PC-9 (cell line): ENCODE results near the gene LAPTM5. TPM values are rescaled to one million over a fixed set of nuclear protein-coding genes. Genes with fewer than 3 reads are reported as not detected.

Experiments used
- BruUV-seq: library from RNA; stranded (reverse); fragments of 400-500 nt; replicated peaks from 2 replicates; lab custom pipeline; 2021; lab: Mats Ljungman, UMichigan
- CTCF ChIA-PET: fragments of 300-600 bp; sonication (Branson Sonifier 250); formaldehyde crosslinking; loops from one replicate; lab custom pipeline; 2022; ENCODE audit warnings: antibody characterized with exemption; lab: Charles Lee
- POLR2A ChIA-PET: fragments of 300-600 bp; sonication (Branson Sonifier 250); formaldehyde crosslinking; loops from one replicate; lab custom pipeline; 2022; ENCODE audit warnings: antibody characterized with exemption; ENCODE audit not compliant: unreplicated experiment; lab: Charles Lee
- DNase-seq, 2 experiments: peaks; one replicate each; pipeline versions ENCODE4 v3.0.0 to v3.0.0-alpha.2; 2015 to 2022; ENCODE audit warnings: mixed read lengths in 1 of 2
- H2AFZ ChIP-seq: fragments of 200-600 bp; sonication (generic); 2 replicates; pipeline ENCODE4 v1.8.1; 2017; ENCODE audit warnings: antibody characterized with exemption
- H3F3A ChIP-seq: fragments of 200-600 bp; sonication (generic); 2 replicates; pipeline ENCODE4 v1.8.1; 2017; ENCODE audit warnings: antibody characterized with exemption, mild to moderate bottlenecking, low read depth; ENCODE audit not compliant: insufficient read depth
- H3K27ac ChIP-seq: fragments of 200-600 bp; sonication (generic); 2 replicates; pipeline ENCODE4 v1.6.1; 2016; ENCODE audit warnings: mixed run types
- H3K27me3 ChIP-seq: fragments of 200-600 bp; sonication (generic); 2 replicates; pipeline ENCODE4 v1.6.1; 2016; ENCODE audit warnings: low read depth, mixed run types; ENCODE audit not compliant: insufficient read depth
- H3K36me3 ChIP-seq: fragments of 200-600 bp; sonication (generic); 2 replicates; pipeline ENCODE4 v1.6.1; 2016; ENCODE audit warnings: low read depth, mixed run types
- H3K4me1 ChIP-seq: fragments of 200-600 bp; sonication (generic); replicated peaks from 2 replicates; pipeline ENCODE4 v1.6.1; 2016; ENCODE audit warnings: mixed run types; ENCODE audit not compliant: insufficient read depth
- H3K4me2 ChIP-seq: fragments of 200-600 bp; sonication (generic); 2 replicates; pipeline ENCODE4 v1.6.1; 2017; ENCODE audit warnings: mixed run types
- H3K4me3 ChIP-seq: fragments of 200-600 bp; sonication (generic); 2 replicates; pipeline ENCODE4 v1.6.1; 2016; ENCODE audit warnings: mixed run types
- H3K79me2 ChIP-seq: fragments of 200-600 bp; sonication (generic); 2 replicates; pipeline ENCODE4 v1.6.1; 2017; ENCODE audit warnings: low read depth, mixed run types
- H3K9me2 ChIP-seq: fragments of 200-600 bp; sonication (generic); 2 replicates; pipeline ENCODE4 v1.8.1; 2017; ENCODE audit warnings: mild to moderate bottlenecking; ENCODE audit not compliant: insufficient read depth
- H3K9me3 ChIP-seq: fragments of 200-600 bp; sonication (generic); 2 replicates; pipeline ENCODE4 v1.8.1; 2016; ENCODE audit warnings: low read depth; ENCODE audit not compliant: insufficient read depth
- H4K20me1 ChIP-seq: fragments of 200-600 bp; sonication (generic); 2 replicates; pipeline ENCODE4 v1.8.1; 2017; ENCODE audit not compliant: insufficient read depth
- CTCF ChIP-seq: fragments of 200-600 bp; sonication (generic); conservative IDR thresholded peaks from 2 replicates; pipeline ENCODE4 v1.6.1; 2017; ENCODE audit warnings: mixed run types, antibody characterized with exemption, mild to moderate bottlenecking, moderate library complexity
- EZH2 ChIP-seq: fragments of 200-600 bp; sonication (generic); IDR thresholded peaks from 2 replicates; pipeline ENCODE4 v1.8.0; 2017; ENCODE audit warnings: antibody characterized with exemption, low read depth
- intact Hi-C: fragments of 100-400 bp; cut with micrococcal nuclease; formaldehyde crosslinking; loops from one replicate; pipeline ENCODE4 v1.10.0; 2022; ENCODE audit not compliant: unreplicated experiment
- total RNA-seq: library from RNA; stranded (reverse); gene quantifications from 2 replicates; pipeline ENCODE4 v1.2.3, GENCODE V29; 2021

LAPTM5 gene
- total RNA-seq, 1 experiment from 2014 or later, result 5.0 TPM

- H3K79me2 ChIP-seq, result no peaks in the 10 kb centered on the region
- CTCF ChIA-PET, result no interaction called here
- H3K4me2 ChIP-seq, result no peak overlapping the region
- intact Hi-C loops, result no loop called here
- H3K9me2 ChIP-seq, result no peaks in the 10 kb centered on the region
- no peaks in the 10 kb centered on the region for H4K20me1 ChIP-seq
- no TSS peak for BruUV-seq
- H3K4me3 ChIP-seq, result no peak overlapping the region
- H3K4me1 ChIP-seq, result peaks cover 19% of the 10 kb centered on the region
- no peak overlapping the region for H3K27ac ChIP-seq
- no peak overlapping the region for H2AFZ ChIP-seq
- H3K27me3 ChIP-seq, result no peaks in the 10 kb centered on the region
- no peaks in the 10 kb centered on the region for H3K36me3 ChIP-seq
- peaks cover 3% of the 10 kb centered on the region; the same call in 1 of the 2 replicates for H3F3A ChIP-seq
- TF ChIP-seq CTCF (no peak), EZH2 (no peak)
- POLR2A ChIA-PET, result no interaction called here
- no peaks in the 10 kb centered on the region for H3K9me3 ChIP-seq
- no peak for DNase-seq
These were observed 69.7 kb downstream of the LAPTM5 start for GRCh38 chr1:30687886-30688285.

- H3K4me3 ChIP-seq, result no peak overlapping the region
- H3K9me3 ChIP-seq, result no peaks in the 10 kb centered on the region
- no peaks in the 10 kb centered on the region for H4K20me1 ChIP-seq
- H3K27me3 ChIP-seq, result no peaks in the 10 kb centered on the region
- no peaks in the 10 kb centered on the region for H3K79me2 ChIP-seq
- POLR2A ChIA-PET, result no interaction called here
- intact Hi-C loops, result no loop called here
- H3K27ac ChIP-seq, result no peak overlapping the region
- no peak overlapping the region for H2AFZ ChIP-seq
- CTCF ChIA-PET, result no interaction called here
- no peak overlapping the region for H3K4me2 ChIP-seq
- DNase-seq, result no peak
- H3K36me3 ChIP-seq, result no peaks in the 10 kb centered on the region
- peaks cover 19% of the 10 kb centered on the region for H3K4me1 ChIP-seq
- TF ChIP-seq EZH2 (no peak), CTCF (no peak)
- no peaks in the 10 kb centered on the region for H3K9me2 ChIP-seq
- peaks cover 3% of the 10 kb centered on the region; the same call in 1 of the 2 replicates for H3F3A ChIP-seq
- BruUV-seq, result no TSS peak
These were observed 71.2 kb downstream of the LAPTM5 start for GRCh38 chr1:30686236-30686935.

GRCh38 chr1:30685796-30686165, 71.8 kb downstream of the LAPTM5 start:
- peaks cover 19% of the 10 kb centered on the region for H3K4me1 ChIP-seq
- peak overlapping the region; percentile 62; the same call in 1 of the 2 replicates for H2AFZ ChIP-seq
- no peak overlapping the region for H3K27ac ChIP-seq
- ChIA-PET POLR2A (no interaction called here), CTCF (interaction anchor here (0.8 to 1.4 kb wide), 2 partner anchors 15 to 18 kb away, joined by 3 to 8 read pairs; no protein-coding TSS in a partner anchor)
- no peaks in the 10 kb centered on the region for H4K20me1 ChIP-seq
- H3K9me3 ChIP-seq, result no peaks in the 10 kb centered on the region
- no peaks in the 10 kb centered on the region for H3K27me3 ChIP-seq
- peaks cover 3% of the 10 kb centered on the region; the same call in 1 of the 2 replicates for H3F3A ChIP-seq
- no peaks in the 10 kb centered on the region for H3K9me2 ChIP-seq
- intact Hi-C loops, result loop anchor here (1.0 to 2.0 kb wide), 2 partner anchors 37 to 67 kb away; no protein-coding TSS in a partner anchor
- TSS peak; percentile 50 for BruUV-seq
- no peak overlapping the region for H3K4me3 ChIP-seq
- H3K79me2 ChIP-seq, result no peaks in the 10 kb centered on the region
- no peaks in the 10 kb centered on the region for H3K36me3 ChIP-seq
- peak overlapping the region; percentile 64 for H3K4me2 ChIP-seq
- DNase-seq, result no peak
- TF ChIP-seq CTCF (no peak), EZH2 (no peak)
